Activated T-cell treated with anti-CD3 and anti-CD28 coated beads, Interleukin-2, amount 50 U/mL, for 1 hour (primary cell): ENCODE results near the gene NDUFC2.
"Not testable (repeated sequence)": the region's sequence is repeated elsewhere in the genome, so short reads cannot be mapped to it uniquely, and the experiment has no call there.

ENCODE experiments used
- DNase-seq: peaks from one replicate; pipeline ENCODE4 v3.0.0-alpha.2; 2020

Gene NDUFC2

GRCh38 chr11:78078218-78079167, 1.2 kb downstream of the NDUFC2 start:
- DNase-seq = no peak

GRCh38 chr11:78077592-78077991, 2.1 kb downstream of the NDUFC2 start:
- not testable (repeated sequence) for DNase-seq

- DNase-seq = no peak
Observed at GRCh38 chr11:78076733-78077403, 2.8 kb downstream of the NDUFC2 start.

- no peak for DNase-seq
Observed at GRCh38 chr11:78074756-78075155, 4.9 kb downstream of the NDUFC2 start.

GRCh38 chr11:78072455-78072854, 7.2 kb downstream of the NDUFC2 start:
- DNase-seq = no peak

GRCh38 chr11:78071717-78072116, 7.9 kb downstream of the NDUFC2 start:
- DNase-seq = no peak

- no peak for DNase-seq
Observed at GRCh38 chr11:78070621-78071020, 9.0 kb downstream of the NDUFC2 start.

- DNase-seq = no peak
Observed at GRCh38 chr11:78069465-78069864, 10.2 kb downstream of the NDUFC2 start.

GRCh38 chr11:78067704-78068103, 12.0 kb downstream of the NDUFC2 start:
- DNase-seq = no peak

GRCh38 chr11:78066471-78066870, 13.2 kb downstream of the NDUFC2 start:
- no peak for DNase-seq

- DNase-seq = no peak
Observed at GRCh38 chr11:78065203-78065602, 14.5 kb downstream of the NDUFC2 start.

- no peak for DNase-seq
Observed at GRCh38 chr11:78063440-78064181, 16.1 kb downstream of the NDUFC2 start, which contains the start of gene THRSP. Gene THRSP, plus strand, starts transcription at chr11:78063861. Its CDS starts 21 bp downstream, at chr11:78063882.

- DNase-seq = no peak
Observed at GRCh38 chr11:78062671-78063070, 17.0 kb downstream of the NDUFC2 start.

GRCh38 chr11:78061921-78062311, 17.7 kb downstream of the NDUFC2 start:
- DNase-seq = no peak

GRCh38 chr11:78061088-78061920, 18.4 kb downstream of the NDUFC2 start:
- no peak for DNase-seq

- DNase-seq = no peak
Observed at GRCh38 chr11:78060533-78060932, 19.1 kb downstream of the NDUFC2 start.

- DNase-seq = not testable (repeated sequence)
Observed at GRCh38 chr11:78059749-78060328, 19.8 kb downstream of the NDUFC2 start.

- no peak for DNase-seq
Observed at GRCh38 chr11:78057462-78058055, 22.1 kb downstream of the NDUFC2 start.

- DNase-seq = no peak
Observed at GRCh38 chr11:78056093-78056492, 23.6 kb downstream of the NDUFC2 start.

- DNase-seq = no peak
Observed at GRCh38 chr11:78054971-78055370, 24.7 kb downstream of the NDUFC2 start.
